ENCODE measurements around the gene ASB8. TPM values are rescaled to one million over a fixed set of nuclear protein-coding genes. Genes with fewer than 3 reads are reported as not detected.

The ASB8 gene
- polyA plus RNA-seq, 3 donors, result 23.8 to 50.0 (median 38.4) TPM

DNA sequence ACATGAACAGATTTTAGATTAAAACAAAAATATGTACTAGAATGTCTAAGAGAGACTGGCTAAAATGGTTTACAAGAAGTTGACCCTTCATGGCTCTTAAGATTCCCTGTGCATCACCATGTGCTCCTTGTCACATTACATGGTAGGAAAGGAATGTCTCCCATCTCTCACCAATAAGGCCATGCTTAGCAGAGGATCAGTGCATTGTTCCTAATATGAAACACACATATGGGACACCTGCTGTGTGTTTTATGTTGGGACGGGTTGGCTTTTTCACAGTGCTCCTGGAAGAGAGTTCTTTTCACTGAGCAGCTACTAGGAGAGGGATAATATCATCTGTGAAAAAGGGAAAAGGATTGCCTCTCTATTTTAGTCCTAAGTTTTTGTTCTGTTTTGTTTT lies 28.5 kb downstream of the ASB8 start:
- peaks cover 0 to 1% of the 10 kb centered on the region in 2 donors for H3K36me3 ChIP-seq (replicated peaks in 1 of 2; ENCODE audit: control insufficient read depth in 1 of 2, insufficient read depth in 2 of 2, low read length in 2 of 2)
- Mint-ChIP-seq H3K36me3 (peaks cover 0 to 7% of the 10 kb centered on the region in 2 donors), H3K9me3 (no peaks in the 10 kb centered on the region), H3K4me1 (no peaks in the 10 kb centered on the region), H3K27ac (no peak overlapping the region), H3K27me3 (ENCODE audit: low read depth in 3 of 3) (peaks cover 0 to 2% (median 0%) of the 10 kb centered on the region in 3 donors), H3K4me3 (no peak overlapping the region)
- no peak overlapping the region for H3K9ac ChIP-seq (ENCODE audit: insufficient read depth, low read length, poor library complexity, severe bottlenecking)
- H3K4me3 ChIP-seq (replicated peaks in 1 of 3; ENCODE audit: low read depth in 2 of 3, low read length in 3 of 3), result no peak overlapping the region
- H3K4me1 ChIP-seq (ENCODE audit: control insufficient read depth in 1 of 2, insufficient read depth in 2 of 2, low read length in 2 of 2), result no peaks in the 10 kb centered on the region
- no peak overlapping the region for H2AFZ ChIP-seq (ENCODE audit: insufficient read depth, low read depth, low read length, poor library complexity, severe bottlenecking)
- intact Hi-C loops (cut with micrococcal nuclease), result no loop called here
- H3K9me3 ChIP-seq (replicated peaks in 1 of 2; ENCODE audit: control insufficient read depth in 1 of 2, insufficient read depth in 1 of 2, low read length in 2 of 2), result no peaks in the 10 kb centered on the region
- H4K20me1 ChIP-seq (ENCODE audit: insufficient read depth, low read length), result no peaks in the 10 kb centered on the region
- no peak overlapping the region for H3K4me2 ChIP-seq (replicated peaks; ENCODE audit: extremely low read depth, low read length, poor library complexity, severe bottlenecking)
- no peak for DNase-seq
- TF ChIP-seq CTCF (IDR thresholded peaks at IDR 0.05), result no peak
- no peaks in the 10 kb centered on the region for H3K79me2 ChIP-seq (ENCODE audit: insufficient read depth, low read length)
- H3K27me3 ChIP-seq (ENCODE audit: control insufficient read depth in 2 of 2, insufficient read depth in 2 of 2, low read length in 2 of 2), result no peaks in the 10 kb centered on the region
- no peak overlapping the region for H3K27ac ChIP-seq (ENCODE audit: low read depth in 1 of 2, low read length in 2 of 2)
- WGBS (ENCODE audit: insufficient coverage), result no CpG with 5 or more reads among the region's 1 CpG

- no peak for TF ChIP-seq CTCF (IDR thresholded peaks at IDR 0.05)
- intact Hi-C loops (cut with micrococcal nuclease), result no loop called here
- no peaks in the 10 kb centered on the region for H3K4me1 ChIP-seq (ENCODE audit: control insufficient read depth in 1 of 2, insufficient read depth in 2 of 2, low read length in 2 of 2)
- Mint-ChIP-seq H3K9me3 (no peaks in the 10 kb centered on the region), H3K4me1 (no peaks in the 10 kb centered on the region), H3K36me3 (peaks cover 0 to 9% of the 10 kb centered on the region in 2 donors), H3K27me3 (ENCODE audit: low read depth in 3 of 3) (peaks cover 0 to 2% (median 0%) of the 10 kb centered on the region in 3 donors), H3K27ac (no peak overlapping the region), H3K4me3 (no peak overlapping the region)
- H3K79me2 ChIP-seq (ENCODE audit: insufficient read depth, low read length), result no peaks in the 10 kb centered on the region
- WGBS (ENCODE audit: insufficient coverage), result 94% methylated on average over 2 of the region's 2 CpGs
- no peak overlapping the region for H3K9ac ChIP-seq (ENCODE audit: insufficient read depth, low read length, poor library complexity, severe bottlenecking)
- no peak for DNase-seq
- no peak overlapping the region for H3K4me2 ChIP-seq (replicated peaks; ENCODE audit: extremely low read depth, low read length, poor library complexity, severe bottlenecking)
- no peaks in the 10 kb centered on the region for H3K27me3 ChIP-seq (ENCODE audit: control insufficient read depth in 2 of 2, insufficient read depth in 2 of 2, low read length in 2 of 2)
- no peaks in the 10 kb centered on the region for H3K9me3 ChIP-seq (replicated peaks in 1 of 2; ENCODE audit: control insufficient read depth in 1 of 2, insufficient read depth in 1 of 2, low read length in 2 of 2)
- no peak overlapping the region for H2AFZ ChIP-seq (ENCODE audit: insufficient read depth, low read depth, low read length, poor library complexity, severe bottlenecking)
- H3K4me3 ChIP-seq (replicated peaks in 1 of 3; ENCODE audit: low read depth in 2 of 3, low read length in 3 of 3), result no peak overlapping the region
- no peak overlapping the region for H3K27ac ChIP-seq (ENCODE audit: low read depth in 1 of 2, low read length in 2 of 2)
- no peaks in the 10 kb centered on the region for H3K36me3 ChIP-seq (replicated peaks in 1 of 2; ENCODE audit: control insufficient read depth in 1 of 2, insufficient read depth in 2 of 2, low read length in 2 of 2)
- H4K20me1 ChIP-seq (ENCODE audit: insufficient read depth, low read length), result no peaks in the 10 kb centered on the region
Observed at GRCh38 chr12:48126953-48127630, 30.2 kb downstream of the ASB8 start.

Measured in CD14-positive monocyte (primary cell).